Ureter (tissue), 1 donor: Measurements from ENCODE around the gene HDAC4. TPM values are rescaled to one million over a fixed set of nuclear protein-coding genes. Genes with fewer than 3 reads are reported as not detected.

Source experiments
- DNase-seq: peaks from one replicate; pipeline ENCODE4 v3.0.0-alpha.2; 2020; ENCODE audit warnings: low spot score
- total RNA-seq: library from RNA; stranded (reverse); gene quantifications from one replicate; pipeline ENCODE4 v1.2.4, GENCODE V29; 2023
- donor health status: DM: yes; HTN: yes; CAD: no.

The HDAC4 gene
- total RNA-seq, 1 donor from 2014 or later, result 86.9 TPM

DNA sequence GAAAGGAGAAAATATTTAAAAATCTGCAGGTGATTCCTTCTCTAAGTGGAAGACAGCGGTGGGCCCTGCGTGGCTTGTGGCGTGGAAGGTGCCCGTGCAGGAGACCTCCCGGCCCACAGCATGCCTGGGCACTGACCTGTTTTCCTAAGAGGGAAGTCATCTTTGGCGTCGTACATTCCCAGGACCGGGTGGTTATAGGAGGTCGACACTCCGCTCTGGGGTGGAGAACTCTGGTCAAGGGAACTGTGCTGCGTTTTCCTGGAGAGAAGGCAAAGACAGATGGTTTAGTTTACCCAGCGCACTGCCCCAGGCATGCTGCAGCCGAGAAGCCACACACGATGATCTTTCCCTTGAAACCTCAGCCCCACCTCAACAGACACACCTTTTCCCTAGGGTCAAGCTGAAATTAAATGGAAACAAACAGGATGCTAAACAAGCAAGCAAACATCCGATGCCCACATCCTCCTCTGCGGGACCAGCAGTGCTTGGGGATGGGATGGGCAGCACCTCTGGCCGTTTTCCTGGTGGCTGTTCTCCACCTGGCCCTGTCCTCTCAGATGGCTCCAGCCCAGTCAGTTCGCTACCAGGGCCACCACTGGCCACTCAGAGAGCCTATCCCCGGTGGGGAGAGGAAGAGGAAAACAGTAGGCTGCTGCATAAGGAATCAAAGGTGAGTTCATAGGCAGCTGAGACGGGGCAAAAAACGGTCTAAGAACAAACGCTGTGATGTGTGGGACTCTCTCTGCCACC, 244.1 kb downstream of the HDAC4 start:
- no peak for DNase-seq

DNA sequence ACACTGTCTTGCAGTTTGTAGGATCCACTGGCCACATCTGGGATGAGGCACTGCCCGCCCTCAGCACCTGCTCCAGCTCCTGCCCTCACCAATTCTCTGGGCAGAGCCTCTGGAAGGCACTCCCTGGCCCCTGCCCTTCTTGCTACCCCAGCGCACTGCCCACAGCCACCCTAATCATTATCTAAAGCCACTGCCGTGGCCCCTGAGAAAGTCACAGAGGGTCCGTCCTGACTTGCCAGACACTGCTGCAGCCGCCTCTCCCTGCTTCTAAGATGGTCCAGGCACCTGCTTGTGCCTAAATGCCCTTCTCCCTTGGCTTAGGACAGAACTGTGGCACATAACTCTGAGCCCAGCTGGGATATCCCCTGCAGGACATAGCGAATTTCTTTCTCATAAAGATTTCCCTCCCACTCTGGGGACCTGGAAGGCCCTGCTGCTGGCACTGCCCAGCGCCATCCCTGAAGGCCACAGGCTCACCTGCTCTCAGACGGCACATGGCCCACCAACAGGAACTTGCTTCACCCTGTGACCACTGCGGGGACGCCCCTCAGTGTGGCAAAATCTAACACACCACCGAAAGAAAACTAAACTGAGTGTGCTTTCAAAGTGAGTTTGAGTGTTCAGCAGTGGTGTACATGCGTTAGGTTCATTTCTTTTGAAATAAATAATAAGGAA, 244.9 kb downstream of the HDAC4 start:
- no peak for DNase-seq

DNA sequence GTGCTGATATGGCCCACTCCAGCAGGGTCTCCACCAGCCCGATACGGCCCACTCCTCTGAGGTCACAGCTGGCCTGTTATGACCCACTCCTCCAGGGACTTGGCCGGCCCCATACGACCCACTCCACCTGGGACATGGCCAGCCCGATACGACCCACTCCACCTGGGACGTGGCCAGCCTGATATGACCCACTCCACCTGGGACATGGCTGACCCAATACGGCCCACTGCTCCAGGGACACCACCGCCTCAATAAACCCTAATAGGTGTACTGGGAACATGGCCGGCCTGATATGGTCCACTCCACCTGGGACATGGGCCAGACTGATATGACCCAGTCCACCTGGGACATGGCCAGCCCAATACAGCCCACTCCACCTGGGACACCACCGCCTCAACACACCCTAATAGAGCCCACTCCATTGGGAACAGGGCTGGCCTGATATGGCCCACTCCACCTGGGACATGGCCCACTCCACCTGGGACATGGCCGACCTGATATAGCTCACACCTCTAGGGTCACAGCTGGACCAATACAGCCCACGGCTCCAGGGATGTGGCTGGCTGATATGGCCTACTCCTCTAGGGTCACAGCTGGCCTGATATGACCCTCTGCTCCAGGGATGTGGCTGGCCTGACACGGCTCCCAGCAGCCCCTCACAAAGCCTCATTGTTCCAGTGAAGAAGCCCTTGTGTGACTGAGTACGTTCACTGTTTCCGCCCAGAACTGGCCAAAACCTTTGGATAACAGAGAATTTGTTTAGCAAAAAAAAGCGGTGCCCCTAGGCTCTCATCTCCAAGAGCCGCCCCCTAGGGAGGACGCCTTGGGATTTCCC, 245.6 kb downstream of the HDAC4 start:
- no peak for DNase-seq

DNA sequence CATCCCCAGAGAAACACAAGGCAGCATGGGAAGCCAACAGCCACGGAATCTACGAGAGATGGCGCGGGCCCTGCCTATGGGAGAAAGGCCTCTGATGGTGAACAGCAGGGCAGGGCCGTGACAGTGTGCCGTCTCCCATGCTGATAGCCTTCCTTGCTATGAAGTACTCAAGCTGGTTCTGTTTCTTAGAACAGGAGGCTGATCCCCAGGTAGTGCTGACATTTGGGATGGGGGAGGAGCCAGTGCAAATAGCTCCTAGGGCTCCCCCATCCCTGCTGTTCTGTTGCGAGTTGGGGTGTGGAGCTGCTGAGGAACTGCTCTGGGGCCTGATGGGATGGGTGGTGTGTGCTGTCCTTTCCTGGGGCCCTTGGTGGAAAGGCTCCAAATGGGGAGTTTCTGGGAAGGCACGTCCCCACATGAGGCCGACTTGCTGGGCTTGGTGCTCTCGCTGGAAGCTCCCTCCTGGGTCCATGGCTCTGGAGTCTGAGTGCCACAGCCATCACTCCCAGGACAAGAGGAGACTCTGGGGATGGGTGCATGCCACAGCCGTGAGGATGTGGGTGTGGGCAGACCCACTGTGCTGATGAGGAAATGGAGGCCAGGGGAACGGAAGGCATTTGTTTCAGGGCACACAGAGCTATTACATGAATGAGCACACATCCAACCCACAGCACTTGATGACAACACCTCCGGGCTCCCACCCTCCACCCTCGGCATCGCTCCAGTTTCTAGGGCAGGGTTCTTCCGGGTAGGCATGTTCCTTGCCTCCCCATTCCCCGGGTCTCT, 246.8 kb downstream of the HDAC4 start:
- no peak for DNase-seq

DNA sequence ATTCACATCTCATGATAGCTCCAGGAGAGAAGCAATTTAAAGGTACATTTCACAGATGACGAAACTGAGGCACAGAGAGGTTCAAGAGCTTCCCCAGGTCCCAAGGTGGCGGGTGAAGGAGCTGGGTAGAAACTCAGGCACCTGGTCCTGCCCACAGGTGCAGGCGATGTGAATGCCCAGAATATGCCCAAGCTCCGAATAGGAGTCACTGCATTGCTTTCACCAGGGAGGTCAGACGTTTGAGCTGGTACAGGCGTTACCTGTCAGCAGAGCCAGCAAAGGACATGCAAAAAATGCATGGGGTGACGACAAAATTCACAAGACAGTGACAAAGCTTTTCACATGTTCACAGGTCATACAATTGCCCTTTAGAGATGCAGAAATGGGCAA, 247.9 kb downstream of the HDAC4 start:
- DNase-seq, result no peak

DNA sequence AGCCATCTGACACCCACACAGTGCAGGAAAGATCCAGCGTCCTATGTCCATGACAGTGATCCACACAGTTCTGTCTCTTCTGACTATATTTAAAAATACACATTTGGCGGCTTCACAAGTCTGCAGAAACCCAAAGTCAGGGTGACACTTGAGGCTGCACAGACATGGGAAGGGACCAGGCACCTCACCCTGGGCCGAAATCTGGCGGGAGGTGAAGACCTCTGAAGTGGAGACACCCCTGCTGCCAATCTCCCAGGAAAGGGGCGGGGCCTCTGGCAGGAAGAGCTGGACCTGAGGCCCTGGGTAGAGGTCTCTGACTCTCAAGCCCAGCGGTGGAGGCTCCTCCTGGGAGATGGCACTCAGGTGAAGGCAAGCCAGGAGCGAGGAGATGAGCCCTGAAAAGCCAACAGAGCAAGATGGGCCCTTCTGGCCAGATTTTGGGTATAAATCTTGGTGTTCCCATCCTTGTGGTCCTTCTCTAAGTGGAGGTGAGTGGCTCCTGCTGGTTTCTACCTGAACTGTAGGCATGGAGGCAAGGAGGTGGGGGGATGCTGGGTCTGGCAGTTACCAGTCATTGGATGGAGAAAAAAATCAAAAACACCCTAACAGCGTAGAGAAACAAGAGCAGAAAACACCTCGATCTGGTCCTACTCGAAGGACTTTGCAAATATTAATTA, 248.4 kb downstream of the HDAC4 start:
- DNase-seq, result no peak

DNA sequence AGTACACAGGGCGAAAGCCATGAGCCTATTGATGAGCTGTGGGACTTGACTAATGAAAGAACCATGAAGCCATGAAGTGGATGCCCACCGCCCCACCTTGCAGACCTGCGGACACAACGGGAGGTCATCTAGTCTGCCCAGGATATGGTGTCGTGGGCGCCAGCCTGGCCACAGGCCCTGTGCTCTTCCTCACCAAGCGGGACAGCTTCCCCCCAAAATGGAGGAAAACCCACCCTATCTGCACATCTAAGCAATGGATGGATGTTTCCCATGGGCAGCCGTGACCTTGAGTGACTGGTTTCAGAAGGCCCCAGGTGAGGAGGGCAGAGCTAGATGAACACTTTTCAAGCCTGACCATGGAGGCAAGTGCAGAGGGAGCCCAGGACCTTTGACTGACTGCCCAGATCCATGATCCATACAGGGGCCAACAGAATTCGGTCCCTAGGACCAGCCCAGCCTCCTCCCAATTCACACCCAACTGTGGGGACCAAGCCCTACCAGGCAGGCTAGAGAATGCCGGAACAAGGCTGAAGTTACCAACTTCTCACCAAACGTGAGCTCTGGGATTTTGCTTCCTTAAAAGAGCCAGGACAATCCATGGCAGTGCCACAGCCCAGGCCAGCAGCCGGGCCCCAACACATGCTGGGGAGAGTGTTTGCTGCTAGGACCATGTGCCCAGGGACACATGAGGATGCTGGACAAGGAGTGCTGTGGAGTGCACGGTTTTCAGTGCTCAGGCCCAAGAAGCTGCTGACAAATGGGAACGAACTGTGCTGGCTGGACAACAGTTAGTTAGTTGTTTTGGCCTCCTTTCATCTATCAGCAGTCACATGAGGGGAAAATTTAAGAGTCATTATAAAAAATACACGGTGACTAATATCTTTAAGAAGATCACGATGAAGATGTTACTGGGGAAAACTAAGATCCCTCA, 249.4 kb downstream of the HDAC4 start:
- DNase-seq, result no peak

DNA sequence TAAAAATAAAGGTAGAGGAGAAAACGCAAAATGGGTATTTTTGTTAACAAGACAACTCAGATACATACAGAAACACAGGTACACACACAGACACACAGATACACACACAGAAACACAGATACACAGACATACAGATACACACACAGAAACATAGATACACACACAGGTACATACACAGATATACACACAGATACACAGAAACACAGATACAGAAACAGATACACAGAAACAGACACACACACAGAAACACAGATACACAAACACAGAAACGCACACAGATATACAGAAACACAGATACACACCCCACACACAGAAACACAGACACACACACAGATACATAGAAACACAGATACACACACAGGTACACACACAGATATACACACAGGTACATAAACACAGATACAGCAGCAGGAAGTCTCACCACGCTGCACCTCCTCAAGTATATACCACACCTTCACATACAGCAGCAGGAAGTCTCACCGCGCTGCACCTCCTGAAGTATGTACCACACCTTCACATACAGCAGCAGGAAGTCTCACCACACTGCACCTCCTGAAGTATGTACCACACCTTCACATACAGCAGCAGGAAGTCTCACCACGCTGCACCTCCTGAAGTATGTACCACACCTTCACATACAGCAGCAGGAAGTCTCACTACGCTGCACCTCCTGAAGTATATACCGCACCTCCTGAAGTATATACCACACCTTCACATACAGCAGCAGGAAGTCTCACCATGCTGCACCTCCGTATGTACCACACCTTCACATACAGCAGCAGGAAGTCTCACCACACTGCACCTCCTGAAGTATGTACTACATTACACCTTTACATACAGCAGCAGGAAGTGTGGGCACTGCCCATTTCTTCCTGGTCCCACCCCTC, 250.5 kb downstream of the HDAC4 start:
- no peak for DNase-seq

DNA sequence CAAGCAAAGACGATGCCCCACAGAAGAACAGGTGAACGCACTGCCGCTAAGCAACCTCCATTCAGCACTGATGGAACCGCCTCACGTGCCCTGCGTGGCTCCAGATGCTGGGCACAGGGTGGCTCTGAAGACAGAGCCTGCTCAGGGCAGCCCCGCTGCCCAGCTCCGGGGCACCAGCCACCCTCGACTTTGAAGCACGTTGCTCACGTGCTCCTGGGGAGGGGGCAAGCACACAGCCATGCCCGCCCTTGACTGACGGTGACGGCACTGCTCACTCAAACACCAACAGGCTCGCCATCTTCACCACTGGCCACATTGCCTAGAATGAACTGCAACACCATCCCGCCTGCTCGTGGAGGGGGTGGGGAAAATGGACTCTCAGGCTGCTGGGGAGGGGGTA, 251.3 kb downstream of the HDAC4 start:
- DNase-seq, result no peak

DNA sequence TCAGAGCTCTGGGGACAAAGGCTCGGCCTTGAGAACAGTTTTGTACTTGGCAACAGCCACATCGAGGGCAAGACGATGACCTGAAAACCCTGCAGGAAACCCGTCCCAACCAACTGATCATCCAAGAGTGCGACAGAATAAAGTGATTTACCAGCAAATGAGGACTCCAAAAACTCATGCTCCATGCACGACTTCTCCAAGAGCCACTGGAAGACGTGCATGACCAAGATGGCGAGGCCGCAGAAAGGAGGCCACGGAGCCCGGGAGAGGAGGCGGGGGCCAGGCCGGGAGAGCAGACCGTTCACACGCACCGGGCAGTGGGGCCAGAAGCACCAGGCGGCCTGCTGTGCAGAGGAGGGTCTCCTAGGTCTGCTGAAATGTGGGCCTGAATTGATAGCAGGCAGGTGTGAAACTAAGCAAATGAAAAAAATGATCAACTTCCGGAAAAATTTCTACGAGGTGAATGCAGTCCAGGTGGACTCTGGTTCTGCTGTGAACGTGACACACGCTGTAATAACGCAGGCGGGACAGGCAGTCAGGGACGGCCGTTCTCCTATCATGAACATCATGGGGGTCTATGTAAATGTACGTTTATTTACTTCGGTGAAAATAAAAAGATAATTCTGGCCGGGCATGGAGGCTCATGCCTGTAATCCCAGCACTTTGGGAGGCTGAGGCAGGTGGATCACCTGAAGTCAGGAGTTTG, 252.2 kb downstream of the HDAC4 start:
- DNase-seq, result no peak

DNA sequence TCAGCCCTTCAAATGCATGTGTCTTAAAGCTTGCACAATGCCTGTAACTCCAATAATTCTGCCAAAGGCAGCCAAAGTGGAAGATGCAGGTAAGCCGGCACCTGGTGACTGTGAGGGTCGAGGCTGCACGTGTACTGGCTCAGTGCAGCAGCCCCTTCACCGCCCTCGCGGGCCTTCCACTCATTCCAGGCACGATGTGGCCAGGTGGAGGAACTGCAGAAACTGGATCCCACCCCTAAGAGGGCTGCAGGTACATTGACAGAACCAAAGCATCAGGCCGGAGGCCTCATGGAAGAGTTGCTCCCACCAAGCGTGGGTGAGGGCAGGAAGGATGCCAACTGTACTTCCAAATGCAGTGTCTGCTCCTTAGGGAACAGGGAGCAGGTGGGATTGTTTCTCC, 253.4 kb downstream of the HDAC4 start:
- DNase-seq, result no peak

DNA sequence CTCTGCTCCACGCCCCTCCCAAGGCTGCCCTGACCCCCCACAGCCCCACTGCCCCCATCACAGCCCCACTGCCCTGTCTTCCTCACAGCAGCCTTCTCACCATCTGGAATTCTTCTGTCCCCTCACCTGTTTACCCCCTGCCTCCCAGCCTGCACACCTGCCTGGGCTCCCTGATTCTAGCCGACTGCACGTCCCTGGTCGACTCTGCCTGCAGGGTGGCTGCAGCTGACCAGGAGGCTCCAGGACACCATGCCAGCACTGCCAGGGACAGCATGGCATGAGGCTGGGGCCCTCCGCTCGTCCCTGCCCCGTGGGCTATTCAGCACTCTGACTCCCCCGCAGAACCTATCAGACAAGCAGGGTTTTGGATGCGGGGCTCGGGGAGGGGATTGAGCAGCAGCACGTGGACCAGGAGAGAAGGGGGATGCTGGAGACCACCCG, 254.1 kb downstream of the HDAC4 start:
- no peak for DNase-seq

DNA sequence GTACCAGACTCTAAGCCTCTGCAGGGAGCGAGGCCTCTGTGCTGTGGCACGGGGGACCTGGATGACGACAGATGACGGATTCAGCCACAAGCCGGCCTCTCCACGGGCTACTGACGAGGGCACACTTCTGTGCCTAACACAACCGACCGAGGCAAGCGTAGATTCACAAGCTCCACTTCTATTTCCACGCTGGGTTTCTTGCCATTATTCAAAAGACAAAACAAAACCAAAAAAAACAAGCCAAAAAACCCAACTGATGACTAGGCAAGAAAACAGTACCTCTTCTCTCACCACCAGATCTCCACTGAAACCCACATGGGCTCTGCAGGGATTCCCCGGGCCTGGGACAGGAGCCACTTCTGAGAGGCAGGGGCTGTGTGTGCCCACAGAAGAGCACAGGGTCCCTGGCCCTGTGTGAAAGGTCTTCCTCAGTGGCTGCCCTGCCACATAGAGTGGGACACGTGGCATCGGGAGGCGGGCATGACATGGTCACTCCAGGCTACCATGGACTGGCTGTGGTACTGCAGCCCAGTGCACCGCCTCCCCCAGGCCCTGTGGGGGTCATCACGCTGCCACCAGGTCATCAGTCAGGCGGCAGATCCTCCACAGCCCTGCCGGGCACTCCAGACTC, 254.7 kb downstream of the HDAC4 start:
- DNase-seq, result no peak

DNA sequence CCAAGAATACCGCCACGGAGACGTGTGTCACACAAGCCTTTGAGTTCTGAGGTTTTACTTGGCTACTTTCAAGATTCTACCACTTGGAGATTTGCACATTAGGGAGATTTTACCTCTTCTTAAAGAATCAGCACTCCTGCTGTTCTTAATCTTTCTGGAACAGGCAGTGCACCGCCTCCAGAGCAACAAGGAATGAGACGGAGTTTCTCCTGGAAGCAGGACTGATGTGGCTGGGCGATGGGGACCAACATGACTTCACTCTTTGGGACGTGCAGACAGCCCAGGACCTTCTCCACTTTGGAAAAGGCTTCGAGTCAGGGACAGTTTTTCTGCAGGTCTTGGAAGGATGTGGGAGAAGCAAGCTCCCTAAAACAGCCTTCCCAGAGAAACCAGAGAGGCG, 255.2 kb downstream of the HDAC4 start:
- DNase-seq, result no peak

DNA sequence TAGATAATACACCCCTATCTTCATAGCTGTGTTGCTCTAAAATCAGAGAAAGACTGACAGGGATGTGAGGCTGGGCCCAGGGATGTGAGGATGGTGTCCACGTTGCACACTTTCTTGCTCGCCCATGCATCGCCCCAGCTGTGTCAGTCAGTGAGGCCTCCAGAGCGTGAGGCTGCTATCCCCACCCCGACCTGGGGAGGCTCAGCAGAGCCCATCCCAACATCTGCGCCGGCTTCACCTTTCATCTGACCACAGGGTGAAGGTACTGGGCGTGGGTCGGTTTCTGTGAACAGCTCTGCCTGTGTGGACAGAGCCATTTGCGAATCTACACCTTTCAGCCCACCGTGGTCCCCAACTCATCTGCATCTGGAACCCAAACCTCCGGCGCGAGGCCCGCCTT, 255.7 kb downstream of the HDAC4 start:
- DNase-seq, result no peak

DNA sequence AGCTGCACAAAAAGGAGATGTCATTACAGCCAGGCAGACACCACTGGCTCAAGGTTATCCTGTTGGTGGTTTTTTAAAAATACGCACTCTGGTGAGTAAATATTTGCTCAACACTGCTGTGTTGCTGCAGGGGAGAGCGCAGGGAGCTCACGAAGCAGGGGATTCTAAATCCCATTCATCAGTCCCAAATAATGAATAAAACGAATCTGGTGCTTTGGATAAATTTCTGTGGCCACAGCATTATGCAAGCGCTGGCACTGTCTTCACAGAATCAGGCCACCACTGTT, 256.2 kb downstream of the HDAC4 start:
- DNase-seq, result no peak

DNA sequence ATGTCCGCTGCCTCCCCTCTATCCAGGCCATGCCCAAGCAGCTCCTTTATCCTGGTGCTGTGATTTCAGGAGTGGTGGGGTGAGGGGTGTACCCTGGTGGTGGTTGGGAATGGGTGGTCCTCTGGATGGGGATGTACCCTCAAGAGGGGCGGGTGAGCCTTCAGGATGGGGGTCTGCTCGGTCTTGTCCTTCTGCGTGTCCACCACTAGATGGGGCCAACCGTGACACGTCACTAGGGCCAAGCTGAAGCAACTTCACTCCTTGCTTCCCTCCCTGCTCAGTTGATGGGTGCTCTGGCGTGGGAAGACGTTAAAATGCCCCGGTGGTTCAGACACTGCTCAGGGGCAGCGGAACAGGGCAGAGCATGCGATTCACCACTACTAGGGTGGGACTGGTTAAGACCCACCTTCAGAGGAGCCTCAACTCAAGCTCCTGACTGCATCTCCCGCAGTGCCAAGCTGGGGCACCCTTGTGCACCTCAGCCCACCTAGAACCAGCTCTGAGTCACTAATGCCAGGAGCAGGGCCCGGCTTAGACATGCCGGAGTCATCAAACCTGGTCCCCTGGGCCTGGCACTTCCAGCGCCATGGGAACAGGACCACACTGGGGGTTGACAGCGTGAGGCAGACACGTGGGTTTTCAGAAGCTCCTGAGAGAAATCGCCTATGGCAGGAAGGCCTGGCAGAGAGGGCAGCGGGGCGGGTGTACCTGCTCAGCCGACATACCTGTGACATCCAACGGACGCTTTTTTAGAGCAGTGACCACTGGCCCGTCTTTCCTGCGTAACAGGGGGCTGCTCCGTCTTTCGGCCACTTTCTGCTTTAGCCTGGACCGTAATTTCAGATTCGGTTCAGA, 256.7 kb downstream of the HDAC4 start:
- DNase-seq, result no peak
